PC-3 (cell line): Measurements from ENCODE around the gene CCBE1. TPM values are rescaled to one million over a fixed set of nuclear protein-coding genes. Genes with fewer than 3 reads are reported as not detected.

Experiments used
- ATAC-seq: fragments of 200-7000 bp; cut with Tn5 transposase; 2 replicates; pipeline ENCODE4 v1.9.1; 2020; ENCODE audit warnings: mild to moderate bottlenecking, moderate library complexity
- BruUV-seq: library from RNA; stranded (reverse); fragments of 400-500 nt; replicated peaks from 2 replicates; lab custom pipeline; 2021; lab: Mats Ljungman, UMichigan
- CTCF ChIA-PET: fragments of 300-600 bp; sonication (Branson Sonifier 250); formaldehyde crosslinking; loops from one replicate; lab custom pipeline; 2022; ENCODE audit warnings: antibody characterized with exemption; lab: Charles Lee
- POLR2A ChIA-PET: fragments of 300-600 bp; sonication (Branson Sonifier 250); formaldehyde crosslinking; loops from one replicate; lab custom pipeline; 2022; ENCODE audit warnings: antibody characterized with exemption; ENCODE audit not compliant: unreplicated experiment; lab: Charles Lee
- DNase-seq: peaks from one replicate; pipeline ENCODE4 v3.0.0-alpha.2; 2015
- H2AFZ ChIP-seq: fragments of 300-600 bp; sonication (generic); 2 replicates; pipeline ENCODE4 v1.6.0; 2016; ENCODE audit warnings: antibody characterized with exemption, low read length
- H3F3A ChIP-seq: fragments of 300-600 bp; sonication (generic); one replicate; pipeline ENCODE4 v1.6.0; 2017; ENCODE audit warnings: antibody characterized with exemption, low read length, control low read depth, mild to moderate bottlenecking; ENCODE audit not compliant: unreplicated experiment
- H3K27ac ChIP-seq: fragments of 300-600 bp; sonication (generic); 2 replicates; pipeline ENCODE4 v1.5.1; 2016; ENCODE audit warnings: mild to moderate bottlenecking, low read length
- H3K27me3 ChIP-seq: fragments of 300-600 bp; sonication (generic); 2 replicates; pipeline ENCODE4 v1.6.1; 2016; ENCODE audit warnings: low read length, mixed read lengths
- H3K36me3 ChIP-seq: fragments of 300-600 bp; sonication (generic); 2 replicates; pipeline ENCODE4 v1.6.1; 2016; ENCODE audit warnings: low read depth, mixed run types, low read length, mixed read lengths
- H3K4me1 ChIP-seq: fragments of 300-600 bp; sonication (generic); 2 replicates; pipeline ENCODE4 v1.5.1; 2016; ENCODE audit warnings: low read length; ENCODE audit not compliant: insufficient read depth
- H3K4me2 ChIP-seq: fragments of 300-600 bp; sonication (generic); 2 replicates; pipeline ENCODE4 v1.6.0; 2016; ENCODE audit warnings: low read length
- H3K4me3 ChIP-seq: fragments of 300-600 bp; sonication (generic); 2 replicates; pipeline ENCODE4 v1.5.1; 2016; ENCODE audit warnings: mild to moderate bottlenecking, low read length, mixed read lengths
- H3K79me2 ChIP-seq: fragments of 300-600 bp; sonication (generic); 2 replicates; pipeline ENCODE4 v1.6.1; 2017; ENCODE audit warnings: low read length, mixed read lengths
- H3K9ac ChIP-seq: fragments of 300-600 bp; sonication (generic); 2 replicates; pipeline ENCODE4 v1.6.0; 2016; ENCODE audit warnings: mild to moderate bottlenecking, low read length
- H3K9me2 ChIP-seq: fragments of 300-600 bp; sonication (generic); replicated peaks from 2 replicates; pipeline ENCODE4 v1.6.1; 2016; ENCODE audit warnings: mixed run types, low read length, mixed read lengths
- H3K9me3 ChIP-seq: fragments of 300-600 bp; sonication (generic); 2 replicates; pipeline ENCODE4 v1.6.1; 2016; ENCODE audit warnings: low read length, mixed read lengths
- H4K20me1 ChIP-seq: fragments of 300-600 bp; sonication (generic); 2 replicates; pipeline ENCODE4 v1.6.1; 2016; ENCODE audit warnings: low read length, mixed read lengths
- CTCF ChIP-seq: fragments of 300-600 bp; sonication (generic); conservative IDR thresholded peaks from 2 replicates; pipeline ENCODE4 v1.5.1; 2017; ENCODE audit warnings: antibody characterized with exemption, low read depth, mild to moderate bottlenecking, low read length
- EZH2 ChIP-seq: fragments of 300-600 bp; sonication (generic); IDR thresholded peaks from one replicate; pipeline ENCODE4 v1.6.1; 2017; ENCODE audit warnings: antibody characterized with exemption, mild to moderate bottlenecking, low read length; ENCODE audit not compliant: unreplicated experiment
- EZH2phosphoT487 ChIP-seq: fragments of 300-600 bp; sonication (generic); IDR thresholded peaks from 2 replicates; pipeline ENCODE4 v1.6.1; 2018; ENCODE audit warnings: mild to moderate bottlenecking, antibody characterized with exemption, low read length, borderline replicate concordance
- intact Hi-C: fragments of 100-400 bp; cut with micrococcal nuclease; formaldehyde crosslinking; loops from 2 replicates; pipeline ENCODE4 v1.9.0; 2023
- total RNA-seq: library from RNA; depleted of rRNA; stranded (reverse); fragments of >200 nt; gene quantifications from 2 replicates; pipeline ENCODE4 v1.2.3, GENCODE V29; 2014

Gene CCBE1
- total RNA-seq, 1 experiment from 2014 or later = 13.9 TPM

GRCh38 chr18:59620381-59620780 is 76.8 kb downstream of the CCBE1 start:
- H3K27me3 ChIP-seq = no peaks in the 10 kb centered on the region
- CTCF ChIA-PET = no interaction called here
- DNase-seq = no peak
- TF ChIP-seq EZH2 (no peak), CTCF (no peak), EZH2phosphoT487 (no peak)
- POLR2A ChIA-PET = no interaction called here
- no peak for ATAC-seq
- intact Hi-C loops = no loop called here
- no peak overlapping the region for H2AFZ ChIP-seq
- BruUV-seq = no TSS peak
- no peak overlapping the region for H3K27ac ChIP-seq
- no peak overlapping the region for H3K4me2 ChIP-seq
- no peaks in the 10 kb centered on the region for H4K20me1 ChIP-seq
- no peak overlapping the region for H3K4me3 ChIP-seq
- no peaks in the 10 kb centered on the region for H3K9me3 ChIP-seq
- H3F3A ChIP-seq = no peaks in the 10 kb centered on the region
- peaks cover 39% of the 10 kb centered on the region for H3K79me2 ChIP-seq
- no peaks in the 10 kb centered on the region for H3K36me3 ChIP-seq
- H3K9me2 ChIP-seq = no peaks in the 10 kb centered on the region
- H3K4me1 ChIP-seq = peaks cover 11% of the 10 kb centered on the region
- no peak overlapping the region for H3K9ac ChIP-seq

- ATAC-seq = no peak
- H3K9me3 ChIP-seq = no peaks in the 10 kb centered on the region
- DNase-seq = no peak
- intact Hi-C loops = no loop called here
- no peak overlapping the region for H3K9ac ChIP-seq
- no TSS peak for BruUV-seq
- no peaks in the 10 kb centered on the region for H3K9me2 ChIP-seq
- H3K4me2 ChIP-seq = no peak overlapping the region
- TF ChIP-seq CTCF = no peak
- no peak for TF ChIP-seq EZH2
- TF ChIP-seq EZH2phosphoT487 = no peak
- H3K27me3 ChIP-seq = no peaks in the 10 kb centered on the region
- CTCF ChIA-PET = no interaction called here
- H4K20me1 ChIP-seq = no peaks in the 10 kb centered on the region
- H3K36me3 ChIP-seq = no peaks in the 10 kb centered on the region
- H2AFZ ChIP-seq = no peak overlapping the region
- H3F3A ChIP-seq = no peaks in the 10 kb centered on the region
- H3K4me1 ChIP-seq = peaks cover 11% of the 10 kb centered on the region
- no peak overlapping the region for H3K27ac ChIP-seq
- H3K4me3 ChIP-seq = no peak overlapping the region
- peaks cover 39% of the 10 kb centered on the region for H3K79me2 ChIP-seq
- POLR2A ChIA-PET = no interaction called here
Measured at GRCh38 chr18:59619816-59620215, 77.4 kb downstream of the CCBE1 start.

- CTCF ChIA-PET = no interaction called here
- no TSS peak for BruUV-seq
Measured at GRCh38 chr18:59617468-59617932, 79.7 kb downstream of the CCBE1 start.

More at GRCh38 chr18:59617468-59617932, 79.7 kb downstream of the CCBE1 start:
- no peak for TF ChIP-seq EZH2phosphoT487
- no peak for TF ChIP-seq EZH2
- no peak for TF ChIP-seq CTCF
- no peak overlapping the region for H2AFZ ChIP-seq
- H3K4me1 ChIP-seq = peaks cover 11% of the 10 kb centered on the region
- H3K4me3 ChIP-seq = no peak overlapping the region
- intact Hi-C loops = no loop called here
- no peaks in the 10 kb centered on the region for H3K9me3 ChIP-seq
- POLR2A ChIA-PET = no interaction called here
- ATAC-seq (no peak; the same call in 1 of the 2 replicates), DNase-seq (peak; percentile 52)
- H3K4me2 ChIP-seq = peak overlapping the region; percentile 17; the same call in 1 of the 2 replicates
- H3K36me3 ChIP-seq = no peaks in the 10 kb centered on the region
- no peak overlapping the region for H3K27ac ChIP-seq
- no peaks in the 10 kb centered on the region for H3K27me3 ChIP-seq
- no peaks in the 10 kb centered on the region for H3K9me2 ChIP-seq
- no peaks in the 10 kb centered on the region for H3F3A ChIP-seq
- H3K79me2 ChIP-seq = peaks cover 29% of the 10 kb centered on the region
- no peak overlapping the region for H3K9ac ChIP-seq
- H4K20me1 ChIP-seq = no peaks in the 10 kb centered on the region
